Upper lobe of left lung (tissue), 4 donors: ENCODE results near the gene RASGRP3.

ENCODE experiments used
- CTCF ChIP-seq, 6 experiments: fragments of 450-650 bp in 4 of 6; fragments of 200-600 bp in 2 of 6; sonication (generic) in 2 of 6; IDR thresholded peaks; one replicate each; pipeline ENCODE4 v1.5.1; 2016 to 2019; ENCODE audit warnings: antibody characterized with exemption in 6 of 6
- EP300 ChIP-seq, 4 donors: sonication (generic); formaldehyde crosslinking; IDR thresholded peaks; one replicate each; pipeline ENCODE4 v1.5.1; 2017; ENCODE audit warnings: antibody characterized with exemption in 4 of 4, control low read depth in 2 of 4
- POLR2A ChIP-seq, 4 donors: fragments of 450-650 bp; IDR thresholded peaks; one replicate each; pipeline ENCODE4 v1.5.1; 2016 to 2017; ENCODE audit warnings: antibody characterized with exemption in 4 of 4, mild to moderate bottlenecking in 2 of 4
- POLR2AphosphoS5 ChIP-seq, 2 donors: sonication (generic); formaldehyde crosslinking; IDR thresholded peaks; one replicate each; pipeline ENCODE4 v1.5.1; 2017; ENCODE audit warnings: antibody characterized with exemption in 2 of 2

- no peak for TF ChIP-seq CTCF (IDR thresholded peaks at IDR 0.05)
- TF ChIP-seq POLR2AphosphoS5 (IDR thresholded peaks at IDR 0.05), result no peak
- no peak for TF ChIP-seq POLR2A (IDR thresholded peaks at IDR 0.05)
- TF ChIP-seq EP300 (IDR thresholded peaks at IDR 0.05), result no peak
Observed at GRCh38 chr2:33605056-33605455, 128.6 kb downstream of the RASGRP3 start.
